ENCODE measurements around the gene TMEM114. TPM values are rescaled to one million over a fixed set of nuclear protein-coding genes. Genes with fewer than 3 reads are reported as not detected.

The TMEM114 gene
- total RNA-seq, 1 donor from 2014 or later = not detected

- ATAC-seq = no peak
- intact Hi-C loops (cut with DNase I) = no loop called here
- DNase-seq (ENCODE audit: low spot score) = no peak
Observed at GRCh38 chr16:8554022-8554421, 36.3 kb downstream of the TMEM114 start.

DNA sequence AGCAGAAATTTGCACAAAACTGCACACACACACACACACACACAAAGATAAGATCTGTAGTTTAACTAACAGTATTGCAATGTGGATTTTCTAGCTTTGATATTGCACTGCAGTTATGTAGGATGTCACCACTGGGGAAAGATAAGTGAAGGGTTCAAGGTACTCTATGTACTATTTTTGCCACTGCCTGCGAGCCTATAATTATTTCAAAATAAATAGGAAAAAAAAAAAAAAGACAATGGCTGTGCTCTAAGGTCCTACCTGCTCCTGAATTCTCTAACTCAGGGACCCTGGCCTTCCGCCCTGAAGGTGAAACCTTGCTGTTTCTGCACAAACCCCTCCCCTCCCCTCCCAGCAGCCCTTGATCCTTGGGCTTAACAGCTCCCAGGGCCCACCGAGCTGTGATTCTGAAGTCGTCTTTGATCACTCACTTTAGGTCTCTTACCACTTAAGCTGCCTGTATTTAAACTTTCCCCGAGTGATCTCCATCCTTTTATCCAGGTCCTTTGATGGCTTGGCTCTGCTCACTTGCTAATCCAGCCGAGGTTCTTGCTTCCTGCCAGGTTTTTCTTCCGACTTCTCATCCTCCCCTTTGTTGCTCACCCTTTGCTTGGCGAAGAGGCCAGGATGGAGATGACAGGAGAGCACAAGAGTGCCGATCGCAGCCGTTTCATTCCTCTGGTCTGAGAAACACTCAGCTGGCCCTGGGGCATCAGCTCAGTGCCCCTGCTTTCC is 37.7 kb downstream of the TMEM114 start:
- intact Hi-C loops (cut with DNase I) = no loop called here
- no peak for DNase-seq (ENCODE audit: low spot score)
- ATAC-seq = no peak

DNA sequence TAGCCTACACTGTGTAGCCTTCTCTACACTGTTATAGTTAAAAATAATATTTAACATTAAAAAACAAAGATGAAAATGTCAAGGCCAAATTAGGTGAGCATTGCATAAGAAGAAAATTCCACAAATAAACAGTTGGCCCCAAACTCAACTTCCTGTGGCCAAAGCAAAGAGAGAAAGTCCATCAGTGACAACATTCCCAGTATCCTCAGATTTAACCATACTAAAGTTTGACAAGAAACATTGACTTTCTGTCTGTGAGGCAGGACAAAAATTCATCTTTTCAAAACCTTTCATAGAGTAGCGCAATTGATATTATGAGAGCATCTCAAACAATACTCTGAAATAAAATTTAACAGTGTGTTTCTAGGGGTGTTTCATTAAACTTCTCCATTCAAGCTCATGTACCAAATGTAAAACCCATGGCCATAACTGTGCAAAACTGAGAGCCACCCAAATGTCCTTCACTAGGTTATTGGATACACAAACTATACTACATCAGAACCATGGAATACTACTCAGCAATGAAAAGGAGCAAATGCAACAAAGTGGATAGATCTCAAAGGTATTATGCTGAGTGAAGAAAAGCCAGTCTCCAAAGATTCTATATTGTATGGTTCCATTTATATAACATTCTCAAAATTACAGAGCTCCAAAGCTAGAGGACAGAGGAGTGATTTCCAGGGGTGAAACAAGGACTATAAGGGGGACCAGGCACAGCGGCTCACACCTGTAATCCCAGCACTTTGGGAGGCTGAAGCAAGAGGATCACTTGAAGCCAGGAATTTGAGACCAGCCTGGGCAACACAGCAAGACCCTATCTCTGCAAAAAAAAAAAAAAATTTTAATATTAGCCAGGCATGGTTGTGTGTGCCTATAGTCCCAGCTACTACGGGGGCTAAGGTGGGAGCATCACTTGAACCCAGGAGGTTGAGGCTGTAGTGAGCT is 38.7 kb downstream of the TMEM114 start:
- ATAC-seq (no peak), DNase-seq (ENCODE audit: low spot score) (no peak)
- intact Hi-C loops (cut with DNase I) = no loop called here

GRCh38 chr16:8550728-8551387 is 39.5 kb downstream of the TMEM114 start:
- intact Hi-C loops (cut with DNase I) = no loop called here
- no peak for ATAC-seq
- DNase-seq (ENCODE audit: low spot score) = no peak

GRCh38 chr16:8549843-8550412 is 40.4 kb downstream of the TMEM114 start:
- DNase-seq (ENCODE audit: low spot score) = no peak
- intact Hi-C loops (cut with DNase I) = no loop called here
- ATAC-seq = no peak

DNA sequence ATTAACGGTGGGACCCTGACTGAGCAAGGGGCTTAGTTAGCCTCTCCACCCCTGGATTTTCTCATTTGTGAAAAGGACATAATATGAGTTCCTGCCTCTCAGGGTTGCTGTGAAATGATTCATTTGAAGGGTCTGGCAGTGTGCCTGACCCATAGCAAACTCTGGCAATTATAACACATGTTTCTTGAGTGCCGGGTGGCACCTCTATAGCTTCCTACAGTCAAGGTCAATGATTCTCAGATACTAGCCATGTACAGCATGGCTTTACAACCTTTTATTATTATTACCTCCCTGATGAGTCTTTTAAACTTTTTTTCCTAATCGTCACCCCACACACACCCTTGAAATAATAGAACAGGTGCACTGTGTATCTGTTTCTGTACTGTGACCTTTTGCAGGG is 42.1 kb downstream of the TMEM114 start:
- DNase-seq (ENCODE audit: low spot score) = no peak
- intact Hi-C loops (cut with DNase I) = no loop called here
- ATAC-seq = no peak

DNA sequence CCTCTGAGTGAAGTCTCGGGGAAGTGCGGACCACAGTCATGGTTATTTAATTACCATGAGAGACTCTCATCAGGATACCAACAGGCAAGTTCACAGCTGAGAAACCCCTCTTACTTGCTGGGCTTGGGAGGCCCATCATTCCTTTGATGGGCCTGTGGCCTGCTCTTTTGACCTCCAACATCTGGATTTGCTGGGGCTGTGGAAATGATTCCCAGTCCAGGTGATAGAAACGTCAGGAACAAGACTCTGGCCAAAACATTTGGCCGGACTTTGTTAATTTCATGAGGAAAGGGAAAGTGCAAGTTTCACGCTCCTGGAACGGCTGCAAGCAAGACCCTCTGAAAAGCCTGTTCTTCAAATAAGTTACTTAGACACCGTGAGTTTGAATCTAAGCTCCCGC is 42.5 kb downstream of the TMEM114 start:
- ATAC-seq = peak; percentile 60
- no peak for DNase-seq (ENCODE audit: low spot score)
- intact Hi-C loops (cut with DNase I) = no loop called here

GRCh38 chr16:8544406-8544805 is 45.9 kb downstream of the TMEM114 start:
- DNase-seq (ENCODE audit: low spot score) (no peak), ATAC-seq (no peak)
- intact Hi-C loops (cut with DNase I) = no loop called here

- ATAC-seq (no peak), DNase-seq (ENCODE audit: low spot score) (no peak)
Observed at GRCh38 chr16:8543258-8543657, 47.1 kb downstream of the TMEM114 start.

DNA sequence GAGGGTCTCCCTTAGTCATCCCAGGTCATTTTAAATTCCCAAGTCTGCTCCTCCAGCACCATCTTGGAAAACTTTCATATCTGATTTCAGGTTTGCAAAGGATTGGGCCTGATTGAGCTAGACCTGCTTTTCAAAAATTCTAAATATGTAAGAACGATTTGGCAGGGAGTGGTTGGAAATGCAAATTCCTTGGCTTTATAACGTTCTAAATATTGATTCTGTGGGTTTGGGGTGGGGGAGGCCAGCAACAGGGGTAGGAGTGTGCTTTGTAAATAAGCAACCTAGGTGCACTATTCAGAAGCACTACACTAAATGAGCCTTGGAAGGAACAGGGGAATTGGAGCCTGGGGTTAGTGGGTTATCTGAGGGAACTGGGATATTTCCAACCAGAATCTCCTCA is 47.9 kb downstream of the TMEM114 start:
- ATAC-seq (no peak), DNase-seq (ENCODE audit: low spot score) (no peak)
- intact Hi-C loops (cut with DNase I) = no loop called here

More at GRCh38 chr16:8543258-8543657, 47.1 kb downstream of the TMEM114 start:
- intact Hi-C loops (cut with DNase I) = no loop called here

DNA sequence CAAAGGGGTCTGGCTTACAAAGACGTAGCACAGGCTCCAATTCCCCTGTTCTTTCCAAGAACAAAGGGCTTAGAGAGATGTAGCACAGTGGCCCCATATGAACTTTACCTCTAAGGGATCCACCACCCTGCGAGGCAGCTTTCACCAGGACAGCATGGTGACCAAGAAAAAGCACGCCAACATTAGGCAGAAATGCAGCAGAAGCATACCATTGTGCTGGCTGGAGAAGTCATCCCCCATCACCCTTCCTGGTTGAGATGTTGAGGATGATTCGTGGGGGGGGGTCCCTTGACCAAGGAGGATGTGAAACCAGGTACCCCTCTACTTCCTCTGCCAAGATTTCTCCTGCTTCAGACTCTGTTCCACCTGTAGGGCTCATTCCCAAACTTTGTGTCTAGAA is 48.4 kb downstream of the TMEM114 start:
- ATAC-seq = no peak
- intact Hi-C loops (cut with DNase I) = no loop called here

DNA sequence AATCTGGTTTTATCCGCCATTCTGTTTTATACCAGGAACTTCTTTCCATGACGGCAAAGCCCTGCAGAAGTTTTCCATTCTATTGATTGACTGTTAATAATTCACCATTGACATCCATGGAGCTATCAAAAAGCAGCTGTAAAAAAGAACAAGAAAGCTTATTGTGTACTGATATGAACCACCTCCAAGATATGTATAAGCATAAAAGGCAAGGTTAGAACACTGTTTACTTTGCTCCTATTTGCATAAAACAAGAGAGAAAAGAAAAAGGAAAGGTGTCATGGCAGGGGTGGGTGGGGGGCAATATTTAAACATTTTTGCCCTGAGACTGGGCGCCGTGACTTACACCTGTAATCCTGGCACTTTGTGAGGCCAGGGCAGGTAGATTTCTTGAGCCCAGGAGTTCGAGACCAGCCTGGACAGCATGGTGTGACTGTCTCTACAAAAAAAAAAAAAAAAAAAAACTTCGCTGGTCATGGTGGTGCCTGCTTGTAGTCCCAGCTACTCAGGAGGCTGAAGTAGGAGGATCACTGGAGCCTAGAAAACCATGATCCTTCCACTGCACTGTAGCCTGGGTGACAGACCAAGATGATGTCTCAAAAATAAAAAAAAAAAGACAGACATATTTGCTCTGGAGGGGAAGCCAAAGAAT is 52.5 kb downstream of the TMEM114 start:
- ATAC-seq (no peak), DNase-seq (ENCODE audit: low spot score) (no peak)
- intact Hi-C loops (cut with DNase I) = no loop called here

More for the DNA sequence above, 48.4 kb downstream of the TMEM114 start:
- DNase-seq (ENCODE audit: low spot score) = no peak

DNA sequence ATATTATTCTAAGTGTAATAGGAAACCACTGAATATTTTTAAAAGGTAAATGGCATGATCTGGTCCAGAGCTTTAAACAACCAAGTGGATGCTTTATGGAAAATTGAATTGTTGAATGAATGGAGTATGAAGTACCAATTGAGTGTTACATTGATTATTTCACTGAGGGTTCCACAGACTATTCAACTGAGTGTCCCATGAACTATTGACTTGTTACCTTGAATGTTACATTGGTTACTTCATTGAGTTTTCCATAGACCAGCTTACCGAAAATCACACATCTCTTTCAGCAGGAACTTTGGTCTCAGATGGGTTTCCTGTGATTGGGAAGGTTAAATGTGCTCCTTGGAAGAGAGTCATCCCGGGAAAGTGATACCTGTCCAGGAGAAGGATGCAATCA is 56.8 kb downstream of the TMEM114 start:
- DNase-seq (ENCODE audit: low spot score) (no peak), ATAC-seq (no peak)
- intact Hi-C loops (cut with DNase I) = no loop called here

DNA sequence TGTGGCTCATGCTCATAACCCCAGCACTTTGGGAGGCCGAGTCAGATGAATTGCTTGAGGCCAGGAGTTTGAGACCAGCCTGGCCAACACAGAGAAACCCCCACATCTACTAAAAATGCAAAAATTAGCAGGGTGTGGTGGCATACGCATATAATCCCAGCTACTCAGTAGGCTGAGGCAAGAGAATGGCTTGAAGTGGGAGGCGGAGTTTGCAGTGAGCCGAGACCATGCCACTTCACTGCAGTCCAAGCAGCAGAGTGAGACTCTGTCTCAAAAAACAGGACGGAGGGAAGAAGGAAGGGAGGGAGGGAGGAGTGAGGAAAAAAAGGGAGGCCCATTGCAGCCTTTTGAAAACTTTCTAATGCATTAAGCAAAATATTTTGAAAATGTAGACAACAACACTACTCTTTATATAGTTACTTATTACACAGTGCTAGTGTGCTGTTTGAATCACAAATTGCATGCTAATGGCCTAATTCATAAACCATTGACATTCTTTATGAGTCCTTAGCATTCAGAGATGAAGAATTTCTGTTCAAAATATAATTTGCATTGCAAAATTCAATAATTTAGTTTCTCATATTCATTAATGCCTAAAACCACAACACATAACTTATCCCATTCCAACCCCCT is 59.4 kb downstream of the TMEM114 start:
- ATAC-seq (no peak), DNase-seq (ENCODE audit: low spot score) (no peak)
- intact Hi-C loops (cut with DNase I) = no loop called here

- DNase-seq (ENCODE audit: low spot score) (no peak), ATAC-seq (no peak)
- intact Hi-C loops (cut with DNase I) = no loop called here
Observed at GRCh38 chr16:8528471-8528870, 61.8 kb downstream of the TMEM114 start.

- DNase-seq (ENCODE audit: low spot score) = no peak
- intact Hi-C loops (cut with DNase I) = no loop called here
- ATAC-seq = no peak
Observed at GRCh38 chr16:8523932-8524331, 66.4 kb downstream of the TMEM114 start.

DNA sequence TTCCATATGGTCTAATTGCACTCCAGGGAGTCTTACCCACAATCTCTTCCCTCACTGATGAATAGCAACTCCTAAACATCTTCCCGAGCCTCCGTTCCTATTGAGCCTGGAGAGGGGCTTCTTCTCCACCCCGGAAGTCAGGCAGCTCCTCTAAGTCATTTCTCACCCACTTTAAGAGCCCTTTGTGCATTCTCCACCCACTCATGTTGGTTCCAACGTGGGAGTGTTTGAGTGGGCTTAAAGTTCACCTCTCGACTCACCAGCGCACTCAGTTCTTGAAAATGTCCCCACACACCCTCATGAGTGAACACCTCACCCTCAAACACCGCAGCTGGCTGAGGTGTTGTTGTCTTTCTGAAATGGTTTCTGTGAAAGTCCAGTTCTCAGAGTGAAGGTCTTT is 67.6 kb downstream of the TMEM114 start:
- DNase-seq (ENCODE audit: low spot score) (no peak), ATAC-seq (no peak)
- intact Hi-C loops (cut with DNase I) = no loop called here

- intact Hi-C loops (cut with DNase I) = no loop called here
- ATAC-seq (no peak), DNase-seq (ENCODE audit: low spot score) (no peak)
Observed at GRCh38 chr16:8519643-8520042, 70.7 kb downstream of the TMEM114 start.

Data from sciatic nerve (tissue), 2 donors.